Dermis microvascular lymphatic vessel endothelial cell (primary cell): Measurements from ENCODE around the gene EXOSC7. TPM values are rescaled to one million over a fixed set of nuclear protein-coding genes. Genes with fewer than 3 reads are reported as not detected.
"Not testable (repeated sequence)": the region's sequence is repeated elsewhere in the genome, so short reads cannot be mapped to it uniquely, and the experiment has no call there.

Source experiments
- DNase-seq, 2 donors: peaks; one replicate each; pipeline versions ENCODE4 v3.0.0 to v3.0.0-alpha.2; 2010; ENCODE audit warnings: low read depth in 2 of 2
- total RNA-seq: library from RNA; depleted of rRNA; stranded (reverse); fragments of >200 nt; gene quantifications from 2 replicates; pipeline ENCODE4 v1.2.1, GENCODE V29; 2014

EXOSC7 gene
- total RNA-seq, 1 donor from 2014 or later = 43.1 TPM

DNA sequence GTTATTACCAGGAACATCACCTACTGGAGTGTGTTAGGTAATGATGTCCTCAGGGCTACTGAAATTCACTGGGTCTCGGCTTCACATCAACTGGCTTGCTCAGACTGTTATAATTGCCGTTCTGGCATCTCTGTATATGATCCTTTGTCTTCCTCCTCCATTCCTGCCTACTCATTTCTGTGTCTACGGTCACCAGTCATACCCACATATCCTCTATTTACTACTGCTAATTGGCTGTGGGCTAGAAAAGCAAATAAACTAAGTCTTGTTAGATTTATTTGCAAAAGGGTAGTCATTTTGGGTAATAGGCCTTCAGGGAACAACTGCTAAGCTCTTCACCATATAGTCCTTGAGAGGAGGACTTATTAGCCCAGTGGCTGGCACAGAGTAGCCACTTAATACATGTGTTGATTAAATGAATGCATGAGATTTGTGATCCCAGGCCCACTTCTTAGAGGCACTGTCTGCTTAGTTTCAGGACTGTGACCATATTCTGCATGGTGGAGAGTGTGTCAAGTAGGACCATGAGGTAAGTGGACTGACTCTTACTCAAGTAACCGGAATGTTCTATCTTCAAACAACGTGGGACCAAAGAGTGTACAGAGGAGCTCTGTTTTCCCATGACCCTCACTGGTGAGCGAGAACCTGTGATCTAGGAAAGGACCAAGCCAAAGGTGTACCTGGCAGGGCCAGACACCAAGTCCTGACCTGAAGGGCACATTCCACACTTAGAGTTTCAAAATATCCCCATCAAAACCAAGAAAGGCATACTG lies 13.2 kb upstream of the EXOSC7 start:
- no peak for DNase-seq

DNA sequence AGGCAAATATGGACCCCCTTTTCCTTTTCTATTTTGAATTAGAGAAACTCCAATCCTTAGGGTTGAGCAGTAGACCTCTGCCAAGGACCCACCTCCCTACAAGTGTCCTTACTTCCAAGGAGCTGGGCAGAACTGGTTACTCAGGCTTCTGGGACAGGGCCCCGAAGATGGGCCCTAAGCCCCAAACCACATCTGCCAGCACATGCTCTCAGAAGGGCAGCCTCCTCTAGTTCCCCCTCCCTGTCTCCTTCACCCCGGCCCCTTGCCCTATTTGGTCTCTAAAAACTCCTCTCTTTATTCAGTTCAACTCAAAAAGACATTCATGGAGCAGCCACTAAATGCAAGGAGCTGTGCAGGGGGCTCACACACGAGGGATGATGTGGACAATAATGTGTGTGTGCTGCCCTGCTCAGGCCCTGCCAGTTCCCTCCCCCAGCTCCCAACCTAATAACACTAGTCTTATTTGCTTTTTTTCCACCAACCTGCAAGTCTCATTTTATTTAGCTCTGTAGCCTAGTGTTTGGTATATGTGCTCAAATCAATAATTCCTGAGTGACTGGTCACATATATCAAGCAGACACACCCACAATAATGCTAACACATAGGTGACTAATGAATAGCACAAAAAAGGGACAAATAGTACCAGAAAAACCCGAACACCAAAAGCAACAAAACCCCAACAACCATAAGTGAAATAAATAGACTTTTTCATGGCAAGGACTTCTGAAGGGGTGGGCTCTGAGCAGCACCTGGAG lies 12.3 kb upstream of the EXOSC7 start:
- no peak for DNase-seq

GRCh38 chr3:44965165-44965564 lies 10.9 kb upstream of the EXOSC7 start:
- no peak for DNase-seq

DNA sequence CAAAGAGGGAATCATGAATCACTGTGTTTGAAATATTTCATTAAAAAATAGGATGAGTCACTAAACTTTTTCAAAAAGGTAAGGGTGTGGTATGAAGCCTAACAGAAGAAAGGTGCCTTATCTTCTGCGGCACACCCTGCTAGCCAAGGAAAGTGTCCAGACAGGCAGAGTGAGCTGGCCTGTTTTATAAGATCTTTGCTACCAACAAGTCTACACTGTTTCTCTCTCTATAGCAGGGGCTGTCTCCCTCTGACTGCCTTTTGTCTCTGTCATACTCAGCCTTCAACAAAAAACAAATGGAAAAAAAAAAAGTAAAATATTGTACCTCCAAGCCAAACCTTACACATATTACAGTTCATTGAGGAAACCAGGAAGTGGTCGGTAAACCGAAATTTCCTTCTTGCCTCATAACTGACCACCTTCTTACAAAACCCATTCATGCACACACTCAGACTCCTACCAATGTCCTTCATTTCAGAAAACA lies 9.2 kb upstream of the EXOSC7 start:
- DNase-seq = no peak

DNA sequence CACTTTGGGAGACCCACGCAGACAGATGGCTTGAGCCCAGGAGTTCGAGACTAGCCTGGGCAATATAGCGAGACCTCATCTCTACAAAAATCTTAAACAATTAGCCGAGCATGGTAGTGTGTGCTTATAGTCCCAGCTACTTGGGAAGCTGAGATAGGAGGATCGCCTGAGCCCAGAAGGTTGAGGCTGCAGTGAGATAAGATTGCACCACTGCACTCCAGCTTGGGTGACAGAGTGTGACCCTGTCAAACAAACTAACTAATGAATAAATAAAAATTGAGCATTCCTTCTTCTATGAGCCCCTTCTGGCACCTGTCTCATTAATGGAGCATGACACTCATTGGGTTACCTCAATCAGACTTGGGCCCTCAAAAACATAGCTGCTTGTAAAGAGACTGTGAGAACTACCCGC lies 7.6 kb upstream of the EXOSC7 start:
- DNase-seq = no peak

- no peak for DNase-seq
Observed at GRCh38 chr3:44969154-44969827, 6.8 kb upstream of the EXOSC7 start.

DNA sequence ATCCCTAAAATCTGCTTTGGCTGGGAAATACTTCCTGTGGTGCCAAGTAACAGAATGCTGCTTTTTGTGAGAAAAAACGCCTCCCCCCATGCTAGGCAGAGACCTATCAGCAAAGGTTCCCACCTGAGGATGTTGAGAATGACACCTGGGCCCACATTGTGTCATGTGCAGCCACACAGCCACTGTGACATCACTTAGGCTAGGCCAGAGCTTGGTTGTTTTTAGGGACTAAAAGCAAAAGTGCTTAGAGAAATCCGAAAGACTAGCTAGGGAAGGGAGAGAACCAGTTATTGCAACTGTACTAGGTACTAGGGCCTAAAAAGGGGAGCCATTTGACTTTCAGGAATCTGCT lies 6.2 kb upstream of the EXOSC7 start:
- no peak for DNase-seq

GRCh38 chr3:44970926-44971490 lies 5.0 kb upstream of the EXOSC7 start:
- DNase-seq = no peak

DNA sequence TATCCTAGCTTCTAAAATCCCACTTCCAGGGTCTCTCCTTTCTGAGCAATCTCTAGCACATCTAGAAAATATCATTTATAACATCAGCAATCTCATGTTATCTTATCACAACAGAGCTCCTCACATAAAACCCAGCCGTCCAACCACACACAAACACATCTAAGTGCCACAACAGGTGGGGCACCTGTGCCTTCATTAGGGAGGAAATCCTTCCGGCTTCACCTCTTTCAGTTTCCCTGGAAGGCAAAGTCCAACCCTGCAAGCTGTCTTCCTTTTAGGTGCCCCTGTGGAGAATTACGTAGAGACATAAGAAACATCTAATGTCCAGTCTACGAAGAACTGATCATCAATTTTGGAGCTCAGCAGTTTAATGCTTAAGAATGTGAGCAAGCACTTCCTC lies 1.6 kb upstream of the EXOSC7 start:
- DNase-seq = no peak

GRCh38 chr3:44981220-44981619 lies 5.2 kb downstream of the EXOSC7 start:
- no peak for DNase-seq

DNA sequence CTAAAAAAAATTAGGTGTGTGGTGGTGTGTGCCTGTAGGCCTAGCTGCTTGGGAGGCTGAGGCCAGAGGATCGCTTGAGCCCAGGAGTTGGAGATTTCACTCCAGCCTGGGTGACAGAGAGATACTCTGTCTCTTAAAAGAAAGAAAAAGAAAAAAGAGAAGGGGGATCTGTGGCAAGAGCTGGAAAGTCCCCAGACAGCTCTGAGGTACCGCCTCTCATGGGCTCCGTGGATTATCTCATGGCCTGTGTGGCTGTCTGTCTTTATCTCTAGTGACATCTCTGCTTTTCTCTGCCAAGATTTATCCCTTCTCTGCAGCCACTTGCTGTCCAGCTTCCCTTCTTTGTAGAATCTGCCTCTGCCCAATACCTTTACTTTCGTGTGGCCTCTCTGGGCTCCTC lies 5.7 kb downstream of the EXOSC7 start:
- DNase-seq = no peak

- DNase-seq = no peak
Observed at GRCh38 chr3:44982817-44983216, 6.8 kb downstream of the EXOSC7 start.

DNA sequence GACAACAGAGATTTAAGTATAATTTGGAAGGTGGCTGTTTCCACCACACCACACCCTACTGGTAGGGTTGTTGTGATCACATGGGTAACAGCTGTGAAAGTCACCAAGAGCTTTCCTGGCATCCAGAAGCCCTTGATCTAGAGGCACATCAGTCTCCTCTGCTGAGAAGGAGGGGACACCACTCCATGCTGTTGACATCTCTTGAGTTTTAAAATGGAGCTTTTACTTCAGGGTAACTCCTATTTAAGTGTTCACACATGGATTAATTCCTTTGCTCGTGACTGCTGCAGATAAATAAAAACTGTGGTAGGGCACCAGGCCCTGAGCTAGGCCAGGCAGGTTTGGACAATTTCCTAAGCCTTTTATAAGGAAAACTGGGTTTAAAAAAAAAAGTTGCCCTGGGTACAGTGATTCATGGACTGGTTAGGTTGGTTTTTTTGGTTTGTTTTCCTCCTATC lies 7.5 kb downstream of the EXOSC7 start:
- DNase-seq = no peak

- DNase-seq = no peak
Observed at GRCh38 chr3:44984335-44984734, 8.3 kb downstream of the EXOSC7 start.

GRCh38 chr3:44986330-44986729 lies 10.3 kb downstream of the EXOSC7 start:
- not testable (repeated sequence) for DNase-seq

- DNase-seq = no peak
Observed at GRCh38 chr3:44987332-44987731, 11.3 kb downstream of the EXOSC7 start.

DNA sequence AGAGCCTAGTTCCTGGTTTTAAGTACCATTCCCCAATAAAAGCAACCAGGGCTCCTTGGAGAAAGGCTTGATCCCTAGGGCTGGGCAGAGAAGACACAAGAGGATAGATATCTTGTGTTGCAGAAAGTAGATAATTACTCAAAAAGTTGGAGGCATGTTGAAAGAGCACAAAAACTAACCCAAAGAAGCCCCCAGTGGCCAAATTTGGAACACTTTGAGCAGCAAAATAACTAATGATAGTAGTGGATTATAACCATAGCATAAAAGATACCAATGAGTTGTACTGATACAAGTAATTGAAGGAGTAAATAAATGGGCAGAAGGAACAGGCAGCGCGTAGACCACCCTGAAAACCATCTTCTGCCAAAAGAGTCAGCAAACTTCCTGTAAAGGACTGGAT lies 12.0 kb downstream of the EXOSC7 start:
- no peak for DNase-seq

DNA sequence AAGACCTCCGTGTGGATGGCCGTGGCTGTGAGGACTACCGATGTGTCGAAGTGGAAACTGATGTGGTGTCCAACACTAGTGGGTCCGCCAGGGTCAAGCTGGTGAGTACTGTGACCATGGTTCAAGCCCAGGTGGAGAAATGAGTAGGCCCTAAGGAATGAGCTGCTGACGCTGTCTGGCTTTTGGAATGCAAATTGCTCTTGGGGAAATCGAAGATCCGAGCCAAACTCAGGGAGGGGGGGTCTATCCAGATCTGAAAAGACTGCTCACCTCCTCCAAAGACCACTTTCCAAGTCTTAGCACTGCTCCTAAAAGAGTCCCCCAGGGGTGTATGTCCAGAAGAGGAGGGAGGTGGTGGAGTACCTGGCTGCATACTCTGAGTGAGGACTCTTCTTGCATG lies 13.1 kb downstream of the EXOSC7 start:
- DNase-seq = no peak

GRCh38 chr3:44989636-44990373 lies 13.8 kb downstream of the EXOSC7 start:
- no peak for DNase-seq

GRCh38 chr3:44991326-44991725 lies 15.3 kb downstream of the EXOSC7 start:
- no peak for DNase-seq
